Right lobe of liver (tissue), 4 donors: ENCODE results near the gene DIS3.
"Not testable (repeated sequence)": the region's sequence is repeated elsewhere in the genome, so short reads cannot be mapped to it uniquely, and the experiment has no call there.

ENCODE experiments used
- POLR2A ChIP-seq: fragments of 450-650 bp; IDR thresholded peaks from one replicate; pipeline ENCODE4 v1.6.1; 2017; ENCODE audit warnings: antibody characterized with exemption, mild to moderate bottlenecking
- TF ChIP-seq, protein P1 (sequence below), 4 donors: fragments of 200-600 bp in 3 of 4; fragments of 450-650 bp in 1 of 4; IDR thresholded peaks; one replicate each; pipeline versions ENCODE4 v1.5.1 to v1.8.0; 2016 to 2022; ENCODE audit warnings: antibody characterized with exemption in 4 of 4, mild to moderate bottlenecking in 2 of 4
- donor health status: DM: no; HTN: no; CAD: no.
- donor health status: DM: no; HTN: no; CAD: no.
- donor health status: DM: no; HTN: yes; CAD: no.

DNA sequence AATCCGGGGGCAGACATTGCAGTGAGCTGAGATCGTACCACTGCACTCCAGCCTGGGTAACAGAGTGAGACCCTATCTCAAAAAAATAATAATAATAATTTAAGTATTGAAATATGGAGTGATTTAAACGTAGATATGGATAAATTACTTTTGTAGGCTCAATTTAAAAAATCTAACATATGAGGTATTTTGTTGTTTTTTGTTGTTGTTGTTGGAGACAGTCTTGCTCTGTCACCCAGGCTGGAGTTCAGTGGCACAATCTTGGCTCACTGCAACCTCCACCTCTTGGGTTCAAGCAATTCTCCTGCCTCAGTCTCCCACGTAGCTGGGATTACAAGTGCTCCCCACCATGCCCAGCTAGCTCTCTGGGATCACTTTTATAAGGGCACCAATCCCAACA is 3.0 kb upstream of the DIS3 start:
- not testable (repeated sequence) for TF ChIP-seq POLR2A
- TF ChIP-seq, protein P1, sequence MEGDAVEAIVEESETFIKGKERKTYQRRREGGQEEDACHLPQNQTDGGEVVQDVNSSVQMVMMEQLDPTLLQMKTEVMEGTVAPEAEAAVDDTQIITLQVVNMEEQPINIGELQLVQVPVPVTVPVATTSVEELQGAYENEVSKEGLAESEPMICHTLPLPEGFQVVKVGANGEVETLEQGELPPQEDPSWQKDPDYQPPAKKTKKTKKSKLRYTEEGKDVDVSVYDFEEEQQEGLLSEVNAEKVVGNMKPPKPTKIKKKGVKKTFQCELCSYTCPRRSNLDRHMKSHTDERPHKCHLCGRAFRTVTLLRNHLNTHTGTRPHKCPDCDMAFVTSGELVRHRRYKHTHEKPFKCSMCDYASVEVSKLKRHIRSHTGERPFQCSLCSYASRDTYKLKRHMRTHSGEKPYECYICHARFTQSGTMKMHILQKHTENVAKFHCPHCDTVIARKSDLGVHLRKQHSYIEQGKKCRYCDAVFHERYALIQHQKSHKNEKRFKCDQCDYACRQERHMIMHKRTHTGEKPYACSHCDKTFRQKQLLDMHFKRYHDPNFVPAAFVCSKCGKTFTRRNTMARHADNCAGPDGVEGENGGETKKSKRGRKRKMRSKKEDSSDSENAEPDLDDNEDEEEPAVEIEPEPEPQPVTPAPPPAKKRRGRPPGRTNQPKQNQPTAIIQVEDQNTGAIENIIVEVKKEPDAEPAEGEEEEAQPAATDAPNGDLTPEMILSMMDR (IDR thresholded peaks at IDR 0.05): not testable (repeated sequence)
